ENCODE results near the gene OTOP2.
"Not testable (repeated sequence)": the region's sequence is repeated elsewhere in the genome, so short reads cannot be mapped to it uniquely, and the experiment has no call there.

The OTOP2 gene

GRCh38 chr17:74901353-74902135 is 22.5 kb upstream of the OTOP2 start:
- no peak for DNase-seq (ENCODE audit: low read depth in 2 of 2)

GRCh38 chr17:74903034-74903433 is 21.0 kb upstream of the OTOP2 start:
- no peak for DNase-seq (ENCODE audit: low read depth in 2 of 2)

- DNase-seq (ENCODE audit: low read depth in 2 of 2): no peak
Measured at GRCh38 chr17:74903671-74904070, 20.4 kb upstream of the OTOP2 start.

GRCh38 chr17:74904687-74905409 is 19.2 kb upstream of the OTOP2 start:
- DNase-seq (ENCODE audit: low read depth in 2 of 2): no peak

- DNase-seq (ENCODE audit: low read depth in 2 of 2): not testable (repeated sequence)
Measured at GRCh38 chr17:74906214-74906793, 17.8 kb upstream of the OTOP2 start.

- DNase-seq (ENCODE audit: low read depth in 2 of 2): no peak
Measured at GRCh38 chr17:74907012-74907411, 17.1 kb upstream of the OTOP2 start.

GRCh38 chr17:74909097-74909496 is 15.0 kb upstream of the OTOP2 start:
- not testable (repeated sequence) for DNase-seq (ENCODE audit: low read depth in 2 of 2)

GRCh38 chr17:74911423-74911822 is 12.7 kb upstream of the OTOP2 start:
- not testable (repeated sequence) for DNase-seq (ENCODE audit: low read depth in 2 of 2)

- no peak for DNase-seq (ENCODE audit: low read depth in 2 of 2)
Measured at GRCh38 chr17:74916136-74916850, 7.8 kb upstream of the OTOP2 start.

GRCh38 chr17:74916851-74917199 is 7.2 kb upstream of the OTOP2 start:
- no peak for DNase-seq (ENCODE audit: low read depth in 2 of 2)

- no peak for DNase-seq (ENCODE audit: low read depth in 2 of 2)
Measured at GRCh38 chr17:74917430-74917829, 6.6 kb upstream of the OTOP2 start.

GRCh38 chr17:74918906-74919305 is 5.2 kb upstream of the OTOP2 start:
- DNase-seq (ENCODE audit: low read depth in 2 of 2): no peak

- no peak for DNase-seq (ENCODE audit: low read depth in 2 of 2)
Measured at GRCh38 chr17:74919440-74920305, 4.4 kb upstream of the OTOP2 start.

- DNase-seq (ENCODE audit: low read depth in 2 of 2): no peak
Measured at GRCh38 chr17:74920306-74920620, 3.8 kb upstream of the OTOP2 start.

GRCh38 chr17:74920642-74921025 is 3.4 kb upstream of the OTOP2 start:
- no peak for DNase-seq (ENCODE audit: low read depth in 2 of 2)

GRCh38 chr17:74921026-74921681 is 2.9 kb upstream of the OTOP2 start:
- DNase-seq (ENCODE audit: low read depth in 2 of 2): no peak

- no peak for DNase-seq (ENCODE audit: low read depth in 2 of 2)
Measured at GRCh38 chr17:74921769-74922168, 2.3 kb upstream of the OTOP2 start.

- DNase-seq (ENCODE audit: low read depth in 2 of 2): no peak
Measured at GRCh38 chr17:74922172-74922571, 1.9 kb upstream of the OTOP2 start.

GRCh38 chr17:74922694-74923537 is 1.2 kb upstream of the OTOP2 start, which contains the start of gene USH1G:
TSS of gene USH1G (minus strand) at chr17:74923255. CDS start at chr17:74923073, 182 bp downstream.
- DNase-seq (ENCODE audit: low read depth in 2 of 2): peak in 1 of 2 donors; percentile 15
